ENCODE results near the gene PHACTR1.

The PHACTR1 gene

GRCh38 chr6:12865117-12865516, 148.6 kb downstream of the PHACTR1 start:
- H3K36me3 ChIP-seq (ENCODE audit: control insufficient read depth in 5 of 5, insufficient read depth in 5 of 5, low read length in 5 of 5) = no peaks in the 10 kb centered on the region
- H3K4me3 ChIP-seq (ENCODE audit: low read depth in 1 of 5, low read length in 5 of 5) = no peak overlapping the region
- H3K4me1 ChIP-seq (ENCODE audit: control insufficient read depth in 5 of 5, insufficient read depth in 5 of 5, low read length in 5 of 5) = no peaks in the 10 kb centered on the region
- peaks cover 0 to 11% (median 0%) of the 10 kb centered on the region in 5 donors for H3K27me3 ChIP-seq (ENCODE audit: control insufficient read depth in 5 of 5, insufficient read depth in 4 of 5, low read length in 5 of 5)
- no peaks in the 10 kb centered on the region for H3K9me3 ChIP-seq (ENCODE audit: control insufficient read depth in 5 of 5, low read length in 5 of 5)
- no peak overlapping the region for H3K9ac ChIP-seq (ENCODE audit: low read length in 5 of 5)
- H3K27ac ChIP-seq (ENCODE audit: low read depth, low read length) = no peak overlapping the region

- no peaks in the 10 kb centered on the region for H3K36me3 ChIP-seq (ENCODE audit: control insufficient read depth in 5 of 5, insufficient read depth in 5 of 5, low read length in 5 of 5)
- H3K9me3 ChIP-seq (ENCODE audit: control insufficient read depth in 5 of 5, low read length in 5 of 5) = no peaks in the 10 kb centered on the region
- H3K9ac ChIP-seq (ENCODE audit: low read length in 5 of 5) = no peak overlapping the region
- peaks cover 0 to 11% (median 0%) of the 10 kb centered on the region in 5 donors for H3K27me3 ChIP-seq (ENCODE audit: control insufficient read depth in 5 of 5, insufficient read depth in 4 of 5, low read length in 5 of 5)
- H3K4me3 ChIP-seq (ENCODE audit: low read depth in 1 of 5, low read length in 5 of 5) = no peak overlapping the region
- no peak overlapping the region for H3K27ac ChIP-seq (ENCODE audit: low read depth, low read length)
- no peaks in the 10 kb centered on the region for H3K4me1 ChIP-seq (ENCODE audit: control insufficient read depth in 5 of 5, insufficient read depth in 5 of 5, low read length in 5 of 5)
These were observed 149.2 kb downstream of the PHACTR1 start for GRCh38 chr6:12865671-12866181.

- no peak overlapping the region for H3K9ac ChIP-seq (ENCODE audit: low read length in 5 of 5)
- H3K27ac ChIP-seq (ENCODE audit: low read depth, low read length) = no peak overlapping the region
- no peaks in the 10 kb centered on the region for H3K36me3 ChIP-seq (ENCODE audit: control insufficient read depth in 5 of 5, insufficient read depth in 5 of 5, low read length in 5 of 5)
- no peak overlapping the region for H3K4me3 ChIP-seq (ENCODE audit: low read depth in 1 of 5, low read length in 5 of 5)
- no peaks in the 10 kb centered on the region for H3K9me3 ChIP-seq (ENCODE audit: control insufficient read depth in 5 of 5, low read length in 5 of 5)
- H3K4me1 ChIP-seq (ENCODE audit: control insufficient read depth in 5 of 5, insufficient read depth in 5 of 5, low read length in 5 of 5) = no peaks in the 10 kb centered on the region
- peaks cover 0 to 11% (median 0%) of the 10 kb centered on the region in 5 donors for H3K27me3 ChIP-seq (ENCODE audit: control insufficient read depth in 5 of 5, insufficient read depth in 4 of 5, low read length in 5 of 5)
These were observed 150.0 kb downstream of the PHACTR1 start for GRCh38 chr6:12866422-12867029.

- Histone ChIP-seq H3K27me3 (ENCODE audit: control insufficient read depth in 5 of 5, insufficient read depth in 4 of 5, low read length in 5 of 5) (peaks cover 0 to 11% (median 0%) of the 10 kb centered on the region in 5 donors), H3K9ac (ENCODE audit: low read length in 5 of 5) (no peak overlapping the region), H3K36me3 (ENCODE audit: control insufficient read depth in 5 of 5, insufficient read depth in 5 of 5, low read length in 5 of 5) (no peaks in the 10 kb centered on the region), H3K27ac (ENCODE audit: low read depth, low read length) (no peak overlapping the region), H3K9me3 (ENCODE audit: control insufficient read depth in 5 of 5, low read length in 5 of 5) (no peaks in the 10 kb centered on the region), H3K4me3 (ENCODE audit: low read depth in 1 of 5, low read length in 5 of 5) (no peak overlapping the region), H3K4me1 (ENCODE audit: control insufficient read depth in 5 of 5, insufficient read depth in 5 of 5, low read length in 5 of 5) (no peaks in the 10 kb centered on the region)
These were observed 153.4 kb downstream of the PHACTR1 start for GRCh38 chr6:12869816-12870432.

- Histone ChIP-seq H3K27ac (ENCODE audit: low read depth, low read length) (no peak overlapping the region), H3K27me3 (ENCODE audit: control insufficient read depth in 5 of 5, insufficient read depth in 4 of 5, low read length in 5 of 5) (peaks cover 0 to 4% (median 0%) of the 10 kb centered on the region in 5 donors), H3K36me3 (ENCODE audit: control insufficient read depth in 5 of 5, insufficient read depth in 5 of 5, low read length in 5 of 5) (no peaks in the 10 kb centered on the region), H3K9me3 (ENCODE audit: control insufficient read depth in 5 of 5, low read length in 5 of 5) (no peaks in the 10 kb centered on the region), H3K4me3 (ENCODE audit: low read depth in 1 of 5, low read length in 5 of 5) (no peak overlapping the region), H3K4me1 (ENCODE audit: control insufficient read depth in 5 of 5, insufficient read depth in 5 of 5, low read length in 5 of 5) (no peaks in the 10 kb centered on the region), H3K9ac (ENCODE audit: low read length in 5 of 5) (no peak overlapping the region)
These were observed 157.1 kb downstream of the PHACTR1 start for GRCh38 chr6:12873691-12874090.

GRCh38 chr6:12875051-12875450, 158.5 kb downstream of the PHACTR1 start:
- no peaks in the 10 kb centered on the region for H3K27me3 ChIP-seq (ENCODE audit: control insufficient read depth in 5 of 5, insufficient read depth in 4 of 5, low read length in 5 of 5)
- no peak overlapping the region for H3K27ac ChIP-seq (ENCODE audit: low read depth, low read length)

GRCh38 chr6:12878741-12879140, 162.2 kb downstream of the PHACTR1 start:
- H3K27me3 ChIP-seq (ENCODE audit: control insufficient read depth in 5 of 5, insufficient read depth in 4 of 5, low read length in 5 of 5) = no peaks in the 10 kb centered on the region
- no peak overlapping the region for H3K27ac ChIP-seq (ENCODE audit: low read depth, low read length)
- no peaks in the 10 kb centered on the region for H3K9me3 ChIP-seq (ENCODE audit: control insufficient read depth in 5 of 5, low read length in 5 of 5)
- no peak overlapping the region for H3K9ac ChIP-seq (ENCODE audit: low read length in 5 of 5)
- no peaks in the 10 kb centered on the region for H3K36me3 ChIP-seq (ENCODE audit: control insufficient read depth in 5 of 5, insufficient read depth in 5 of 5, low read length in 5 of 5)
- H3K4me1 ChIP-seq (ENCODE audit: control insufficient read depth in 5 of 5, insufficient read depth in 5 of 5, low read length in 5 of 5) = no peaks in the 10 kb centered on the region
- no peak overlapping the region for H3K4me3 ChIP-seq (ENCODE audit: low read depth in 1 of 5, low read length in 5 of 5)

More at GRCh38 chr6:12875051-12875450, 158.5 kb downstream of the PHACTR1 start:
- H3K4me3 ChIP-seq (ENCODE audit: low read depth in 1 of 5, low read length in 5 of 5) = no peak overlapping the region
- no peaks in the 10 kb centered on the region for H3K9me3 ChIP-seq (ENCODE audit: control insufficient read depth in 5 of 5, low read length in 5 of 5)
- H3K4me1 ChIP-seq (ENCODE audit: control insufficient read depth in 5 of 5, insufficient read depth in 5 of 5, low read length in 5 of 5) = no peaks in the 10 kb centered on the region
- no peak overlapping the region for H3K9ac ChIP-seq (ENCODE audit: low read length in 5 of 5)
- no peaks in the 10 kb centered on the region for H3K36me3 ChIP-seq (ENCODE audit: control insufficient read depth in 5 of 5, insufficient read depth in 5 of 5, low read length in 5 of 5)

GRCh38 chr6:12882761-12883290, 166.3 kb downstream of the PHACTR1 start:
- H3K27ac ChIP-seq (ENCODE audit: low read depth, low read length) = no peak overlapping the region
- H3K36me3 ChIP-seq (ENCODE audit: control insufficient read depth in 5 of 5, insufficient read depth in 5 of 5, low read length in 5 of 5) = no peaks in the 10 kb centered on the region
- H3K9me3 ChIP-seq (ENCODE audit: control insufficient read depth in 5 of 5, low read length in 5 of 5) = no peaks in the 10 kb centered on the region
- H3K9ac ChIP-seq (ENCODE audit: low read length in 5 of 5) = no peak overlapping the region
- H3K4me1 ChIP-seq (ENCODE audit: control insufficient read depth in 5 of 5, insufficient read depth in 5 of 5, low read length in 5 of 5) = no peaks in the 10 kb centered on the region
- peaks cover 0 to 5% (median 0%) of the 10 kb centered on the region in 5 donors for H3K27me3 ChIP-seq (ENCODE audit: control insufficient read depth in 5 of 5, insufficient read depth in 4 of 5, low read length in 5 of 5)
- H3K4me3 ChIP-seq (ENCODE audit: low read depth in 1 of 5, low read length in 5 of 5) = no peak overlapping the region

GRCh38 chr6:12884983-12885382, 168.4 kb downstream of the PHACTR1 start:
- H3K27me3 ChIP-seq (ENCODE audit: control insufficient read depth in 5 of 5, insufficient read depth in 4 of 5, low read length in 5 of 5) = peaks cover 0 to 5% (median 0%) of the 10 kb centered on the region in 5 donors
- H3K9ac ChIP-seq (ENCODE audit: low read length in 5 of 5) = no peak overlapping the region
- no peaks in the 10 kb centered on the region for H3K36me3 ChIP-seq (ENCODE audit: control insufficient read depth in 5 of 5, insufficient read depth in 5 of 5, low read length in 5 of 5)
- no peak overlapping the region for H3K27ac ChIP-seq (ENCODE audit: low read depth, low read length)
- H3K4me1 ChIP-seq (ENCODE audit: control insufficient read depth in 5 of 5, insufficient read depth in 5 of 5, low read length in 5 of 5) = no peaks in the 10 kb centered on the region
- no peak overlapping the region for H3K4me3 ChIP-seq (ENCODE audit: low read depth in 1 of 5, low read length in 5 of 5)
- H3K9me3 ChIP-seq (ENCODE audit: control insufficient read depth in 5 of 5, low read length in 5 of 5) = no peaks in the 10 kb centered on the region
